Activated naive CD8-positive, alpha-beta T cell treated with anti-CD3 and anti-CD28 coated beads, Interleukin-2, amount 50 U/mL, for 16 hours (primary cell): ENCODE data around the gene GORASP2.
"Not testable (repeated sequence)": the region's sequence is repeated elsewhere in the genome, so short reads cannot be mapped to it uniquely, and the experiment has no call there.

Experiments used
- DNase-seq: peaks from one replicate; pipeline ENCODE4 v3.0.0-alpha.2; 2020; ENCODE audit warnings: low read depth, low spot score

Gene GORASP2

DNA sequence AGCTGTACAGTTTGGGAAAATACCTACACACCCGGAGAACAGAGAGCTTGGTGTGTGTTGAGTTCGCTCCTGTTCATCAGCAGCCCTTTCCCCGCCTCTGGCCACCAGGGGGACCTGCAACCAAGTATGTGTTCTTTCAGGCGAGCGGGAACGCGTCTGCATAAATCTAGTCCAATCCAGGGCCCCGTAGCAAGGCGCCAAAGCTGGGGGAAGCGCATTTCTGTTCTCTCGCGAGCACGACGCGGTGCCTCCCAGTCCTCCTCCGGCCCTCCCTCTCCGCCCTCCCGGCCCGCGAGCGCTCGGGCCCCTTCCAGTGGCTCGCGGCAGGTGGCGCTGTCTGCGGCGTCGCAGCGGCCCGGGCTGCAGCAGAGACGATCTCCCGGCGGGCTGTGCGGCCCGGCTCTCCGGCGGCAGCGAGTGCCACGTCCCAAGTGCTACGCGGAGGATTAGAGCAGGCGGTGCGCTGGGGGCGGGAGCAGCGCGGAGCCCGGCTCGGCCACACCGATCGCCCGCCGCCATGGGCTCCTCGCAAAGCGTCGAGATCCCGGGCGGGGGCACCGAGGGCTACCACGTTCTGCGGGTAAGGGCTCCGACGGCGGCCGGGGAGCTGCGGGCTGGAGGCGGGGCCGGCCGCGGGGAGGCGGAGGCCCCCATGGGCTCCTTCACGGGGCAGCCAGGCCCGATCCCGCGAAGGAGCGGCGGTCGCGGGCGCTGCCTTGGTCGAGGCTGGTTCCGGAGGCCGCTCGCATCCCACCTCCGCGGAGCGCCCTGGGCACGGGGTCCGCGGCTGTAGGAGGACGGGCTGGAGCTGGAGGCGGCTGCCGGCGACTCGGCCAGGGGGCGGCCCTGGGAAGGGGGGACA lies at the start of gene GORASP2:
Gene GORASP2, plus strand, starts transcription at position 430 of the 862 bp plus-strand sequence. Its CDS starts 88 bp downstream, at position 518.
- DNase-seq, result peak; percentile 94

DNA sequence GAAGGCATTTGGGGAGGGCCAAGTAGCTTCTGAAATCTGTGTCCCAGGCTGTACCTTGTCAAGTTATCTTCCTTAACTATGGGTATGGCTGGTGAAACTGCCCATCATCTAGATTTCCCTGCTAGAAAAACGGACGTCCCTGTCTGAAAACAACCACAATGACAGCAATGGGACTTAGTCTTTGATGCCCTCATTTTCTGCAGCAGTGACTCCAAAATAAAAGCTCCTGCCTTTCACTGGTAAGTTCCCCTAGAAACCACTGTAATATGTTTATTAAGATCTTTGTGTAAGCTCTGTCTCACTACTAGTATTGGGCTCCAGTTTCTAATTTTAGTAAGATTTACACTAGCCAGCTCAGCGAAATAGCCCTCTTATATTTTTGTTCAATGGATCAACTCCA lies 47.2 kb upstream of the GORASP2 start:
- no peak for DNase-seq

DNA sequence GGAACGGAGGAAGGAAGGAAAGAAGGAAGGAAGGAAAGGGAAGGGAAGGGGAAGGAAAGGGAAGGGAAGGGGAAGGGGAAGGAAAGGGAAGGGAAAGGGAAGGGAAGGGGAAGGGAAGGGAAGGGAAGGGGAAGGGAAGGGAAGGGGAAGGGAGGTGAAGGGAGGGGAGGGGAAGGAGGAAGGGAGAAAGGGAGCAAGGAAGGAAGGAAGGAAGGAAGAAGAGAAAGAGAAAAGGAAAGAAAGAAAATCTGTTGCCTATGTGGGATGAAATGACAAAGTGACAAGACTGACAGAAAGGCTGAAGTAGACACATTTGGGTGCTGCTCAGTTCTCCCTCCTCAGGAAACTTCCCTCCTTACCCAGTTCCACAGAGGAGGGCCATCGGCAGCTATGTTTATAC lies 46.3 kb upstream of the GORASP2 start:
- DNase-seq, result no peak

DNA sequence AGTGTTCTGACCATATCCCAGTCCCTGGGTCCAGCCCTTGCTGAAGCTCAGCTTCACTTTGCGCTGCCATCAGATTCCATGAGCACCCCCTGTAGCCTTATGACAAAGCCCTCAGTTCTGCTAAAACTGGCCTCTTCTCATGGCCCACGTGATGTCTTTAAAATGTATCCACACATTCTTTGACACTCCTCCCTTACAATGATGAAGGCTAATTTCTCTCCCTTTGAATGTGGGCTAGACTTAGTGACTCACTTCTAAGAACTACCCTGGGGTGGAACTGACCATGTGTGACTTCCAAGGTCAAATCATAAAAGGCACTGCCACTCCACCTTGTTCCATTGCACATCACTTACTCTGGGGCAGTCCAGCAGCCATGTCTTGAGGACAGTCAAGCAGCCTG lies 45.4 kb upstream of the GORASP2 start:
- DNase-seq, result no peak

DNA sequence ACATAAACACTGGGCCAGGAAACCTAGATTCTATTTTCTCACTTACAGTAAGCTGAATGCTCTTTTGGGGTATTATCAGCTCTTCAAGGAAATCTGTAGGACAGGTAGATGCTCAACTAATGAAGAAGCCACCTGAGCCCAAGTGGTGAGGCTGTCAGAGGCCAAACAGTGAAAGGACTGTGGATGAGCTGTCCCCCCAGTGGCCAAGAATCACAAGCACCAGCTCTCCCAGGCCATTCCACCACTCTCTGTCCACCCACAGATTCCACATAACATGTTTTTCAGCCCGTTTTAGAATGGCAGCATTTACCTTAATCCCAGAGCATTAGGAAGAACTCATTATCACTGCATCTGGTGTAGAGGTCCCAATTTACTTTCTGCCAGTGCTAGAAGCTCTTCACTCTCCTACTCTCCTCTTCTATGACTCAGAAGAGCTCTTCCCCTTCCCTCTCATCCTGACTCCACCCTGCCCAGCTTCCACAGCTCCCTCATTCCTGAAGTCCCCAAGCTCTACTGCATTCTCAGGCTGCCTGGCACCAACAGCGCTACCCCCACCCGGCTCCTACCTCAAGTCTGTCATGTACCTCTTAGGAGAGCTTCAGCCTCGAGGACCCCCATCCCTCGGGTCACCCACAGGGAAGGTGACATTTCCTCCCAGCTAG lies 43.8 kb upstream of the GORASP2 start:
- DNase-seq, result no peak

DNA sequence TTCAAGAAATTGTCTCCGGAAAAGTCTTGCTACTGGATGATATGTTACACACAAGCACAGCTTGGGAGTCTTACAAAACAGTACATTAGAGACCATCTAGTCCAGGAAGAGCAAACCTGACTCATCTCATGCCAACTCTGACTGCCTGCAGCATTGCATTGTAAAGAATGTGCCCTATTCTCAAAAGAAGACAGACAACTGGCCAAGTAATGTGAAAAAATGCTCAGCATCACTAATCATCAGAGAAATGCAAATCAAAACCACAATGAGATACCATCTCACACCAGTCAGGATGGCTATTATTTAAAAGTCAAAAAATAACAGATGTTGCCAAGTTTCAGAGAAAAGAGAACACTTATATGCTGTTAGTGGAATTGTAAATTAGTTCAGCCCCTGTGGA lies 42.7 kb upstream of the GORASP2 start:
- no peak for DNase-seq

DNA sequence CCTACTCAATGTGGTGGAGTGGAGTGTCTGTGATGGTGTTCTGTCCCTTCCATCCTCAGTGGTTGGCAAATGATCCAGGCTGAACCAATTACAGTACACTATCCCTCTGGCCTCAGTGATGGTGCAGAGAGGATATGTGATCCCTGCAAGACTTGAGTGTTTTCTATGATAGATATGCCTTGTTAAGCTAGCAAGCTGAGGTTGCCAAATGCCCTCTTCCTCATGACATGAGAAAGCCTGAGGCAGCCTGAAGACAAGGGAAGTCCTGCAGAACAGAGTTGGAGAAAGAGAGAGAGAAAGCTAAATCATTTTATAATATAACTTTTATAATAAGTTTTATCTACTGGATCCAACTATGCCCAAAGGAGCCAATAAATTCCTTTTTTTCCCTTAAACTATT lies 41.6 kb upstream of the GORASP2 start:
- no peak for DNase-seq

DNA sequence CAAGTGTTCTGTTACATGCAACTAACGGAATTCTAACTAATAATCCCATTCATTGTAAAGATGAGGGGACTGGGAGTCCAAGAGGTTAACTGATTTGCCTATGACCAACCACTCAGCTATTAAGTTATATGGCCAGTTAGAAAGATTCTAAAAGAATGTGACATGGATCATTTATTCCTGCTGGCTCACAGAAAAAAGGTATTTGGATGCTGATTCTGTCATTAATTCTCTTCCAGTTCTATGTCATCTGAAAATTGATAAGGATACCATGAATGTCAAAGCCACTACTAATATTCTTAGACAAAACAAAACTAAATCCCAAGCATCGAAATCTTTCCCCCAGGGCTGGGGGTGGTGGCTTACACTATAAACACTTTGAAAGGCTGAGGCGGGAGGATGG lies 41.2 kb upstream of the GORASP2 start:
- no peak for DNase-seq

DNA sequence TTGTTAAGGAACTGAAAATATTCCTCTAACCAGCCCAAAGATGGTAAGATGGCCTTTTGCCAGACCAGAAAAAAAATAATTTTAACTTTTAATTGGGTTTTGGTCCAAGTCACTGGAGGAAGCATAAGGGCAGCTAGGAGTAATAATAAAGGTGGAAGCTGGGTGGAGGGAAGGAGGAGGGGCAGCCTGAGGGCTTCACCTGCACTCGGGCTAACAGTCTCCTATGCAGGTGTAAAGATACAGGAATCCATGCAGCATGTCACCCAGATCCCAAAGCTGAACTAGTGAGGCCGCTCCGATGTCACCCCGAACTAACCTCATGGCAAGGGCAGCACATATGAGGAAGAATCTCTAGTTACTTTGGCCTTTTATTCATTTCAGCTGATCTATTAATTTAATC lies 37.2 kb upstream of the GORASP2 start:
- no peak for DNase-seq

DNA sequence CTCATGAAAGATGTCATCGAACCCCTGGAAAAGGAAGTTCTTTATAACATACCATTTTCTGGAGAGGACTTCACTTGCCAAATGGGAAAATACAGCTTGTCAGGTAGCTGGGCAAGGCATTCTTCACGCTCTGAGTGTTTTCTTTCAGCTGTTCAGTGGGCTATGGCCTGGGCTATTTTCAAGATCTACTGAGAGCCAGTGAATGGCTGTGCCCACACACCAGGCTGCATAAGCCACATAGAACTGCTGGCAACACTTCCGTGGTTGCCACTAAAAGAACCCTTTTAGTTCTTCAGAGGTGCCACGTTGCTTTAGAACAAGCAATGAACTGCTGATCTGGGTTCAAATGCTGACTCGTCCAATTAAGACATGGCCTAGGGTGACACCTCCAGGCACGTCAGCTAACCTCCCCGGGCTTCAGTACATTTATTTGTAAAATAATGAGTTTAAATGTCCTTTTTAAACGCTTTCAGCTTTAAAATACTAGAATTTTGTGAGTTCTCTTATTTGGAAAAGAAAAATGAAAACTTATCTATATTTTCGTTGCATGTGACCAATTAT lies 36.6 kb upstream of the GORASP2 start:
- DNase-seq, result no peak

DNA sequence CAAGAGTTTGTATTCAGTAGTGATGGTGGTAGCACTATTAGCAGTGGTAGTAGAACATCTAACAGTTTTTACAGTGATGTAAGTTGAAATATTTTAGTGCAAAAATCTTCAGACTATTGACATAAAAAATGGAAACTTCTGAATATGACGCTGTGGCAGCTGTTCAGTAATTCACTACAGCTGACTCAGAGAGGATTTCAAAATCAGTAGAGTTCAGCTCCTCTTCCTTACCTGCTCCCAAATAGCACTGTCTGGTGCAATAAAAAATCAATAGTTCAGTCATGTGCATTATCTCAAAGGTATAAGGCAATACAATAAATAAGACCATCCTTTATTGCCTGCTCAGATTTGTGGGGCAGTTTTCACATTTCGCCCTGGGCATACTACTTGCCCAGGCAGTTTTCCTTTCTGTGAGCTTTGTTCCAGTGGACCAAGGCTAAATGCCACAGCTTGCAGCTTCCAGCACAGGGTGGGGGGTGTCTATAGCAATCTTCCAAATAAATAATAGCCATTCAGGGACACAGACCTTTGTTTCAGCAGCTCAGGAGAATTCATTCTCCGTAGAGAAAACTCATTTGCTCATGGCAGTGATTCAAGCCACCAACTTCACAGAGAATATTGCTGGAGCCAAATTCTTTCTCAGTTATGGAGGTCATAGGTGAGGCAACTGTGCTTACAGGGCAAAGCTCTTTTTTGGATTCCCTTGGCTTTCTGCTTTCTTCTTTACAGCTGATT lies 33.9 kb upstream of the GORASP2 start:
- DNase-seq, result no peak

DNA sequence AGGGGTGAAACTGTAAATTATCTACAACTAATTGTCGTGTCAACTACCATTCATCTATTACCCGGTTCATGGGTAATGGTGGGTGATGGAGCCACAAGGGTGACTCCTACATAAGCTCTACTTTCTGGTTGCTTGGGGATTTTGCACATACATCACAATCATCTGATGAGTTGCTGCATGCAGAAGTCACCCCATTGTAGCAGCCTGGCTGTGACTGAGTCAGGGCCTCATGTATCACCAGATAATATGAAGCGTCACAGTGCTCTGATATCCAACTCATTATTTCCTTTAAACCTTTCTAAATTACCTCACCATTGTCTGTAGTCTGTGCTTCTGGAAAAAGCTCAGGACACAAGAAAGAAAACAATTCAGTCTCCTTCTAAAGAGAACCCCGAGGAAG lies 32.4 kb upstream of the GORASP2 start:
- no peak for DNase-seq

DNA sequence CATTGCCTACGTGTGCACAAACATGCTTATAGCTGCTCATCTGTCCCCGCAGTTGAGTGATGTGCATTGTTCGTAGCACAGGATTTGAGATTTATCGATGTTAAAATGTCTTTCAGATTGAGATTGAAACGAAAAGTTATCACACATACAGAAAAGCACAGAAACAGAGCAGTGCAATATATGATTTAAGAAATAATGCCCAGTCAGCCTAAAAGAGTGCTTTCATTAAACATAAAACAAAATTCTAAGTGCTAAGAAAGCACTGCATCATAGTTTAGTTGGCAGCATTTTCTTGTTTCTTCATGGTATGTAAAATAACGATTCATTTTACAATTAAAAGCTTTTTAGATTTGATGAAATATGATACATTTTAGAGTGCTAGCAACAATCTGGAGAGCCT lies 31.9 kb upstream of the GORASP2 start:
- DNase-seq, result no peak

DNA sequence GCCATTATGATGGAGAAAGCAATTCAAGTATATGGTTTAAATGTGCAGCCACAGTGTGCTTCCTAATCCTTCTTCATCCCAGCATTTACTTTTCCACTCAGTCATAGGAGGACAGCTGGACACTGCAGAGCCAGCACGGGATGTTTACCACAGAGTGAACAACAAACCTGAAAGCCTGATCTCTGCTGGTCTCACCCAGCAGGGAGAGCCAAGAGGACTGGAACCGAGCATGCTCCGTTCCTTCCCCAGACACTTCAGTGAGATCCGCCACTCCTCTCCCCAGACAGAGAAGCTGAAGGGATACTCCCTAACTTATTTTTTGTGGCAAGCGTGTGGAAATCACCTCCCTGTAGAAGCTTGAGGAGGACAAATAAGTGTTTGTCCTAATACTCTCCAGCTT lies 23.2 kb upstream of the GORASP2 start:
- no peak for DNase-seq

DNA sequence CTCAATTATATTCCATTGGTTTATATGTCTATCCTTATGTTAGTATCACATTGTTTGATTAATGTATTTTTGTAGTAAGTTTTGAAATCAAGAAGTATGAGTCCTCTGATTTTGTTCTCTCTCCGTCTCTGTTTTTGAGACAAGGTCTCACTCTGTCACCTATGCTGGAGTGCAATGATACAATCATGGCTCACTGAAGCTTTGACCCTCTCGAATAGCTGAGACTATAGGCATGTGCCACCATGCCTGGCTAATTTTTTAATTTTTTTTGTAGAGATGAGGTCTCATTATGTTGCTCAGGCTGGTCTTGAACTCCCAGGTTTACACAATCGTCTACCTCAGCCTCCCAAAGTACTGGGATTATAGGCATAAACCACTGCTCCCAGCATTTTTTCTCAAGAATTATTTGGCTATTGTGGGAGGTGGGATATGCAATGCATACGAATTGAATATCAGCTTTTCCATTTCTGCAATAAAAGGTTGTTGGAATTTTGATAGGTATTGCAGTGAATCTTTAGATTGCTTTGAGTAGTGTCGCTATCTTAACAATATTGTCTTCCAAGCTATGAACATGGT lies 17.7 kb upstream of the GORASP2 start:
- no peak for DNase-seq

DNA sequence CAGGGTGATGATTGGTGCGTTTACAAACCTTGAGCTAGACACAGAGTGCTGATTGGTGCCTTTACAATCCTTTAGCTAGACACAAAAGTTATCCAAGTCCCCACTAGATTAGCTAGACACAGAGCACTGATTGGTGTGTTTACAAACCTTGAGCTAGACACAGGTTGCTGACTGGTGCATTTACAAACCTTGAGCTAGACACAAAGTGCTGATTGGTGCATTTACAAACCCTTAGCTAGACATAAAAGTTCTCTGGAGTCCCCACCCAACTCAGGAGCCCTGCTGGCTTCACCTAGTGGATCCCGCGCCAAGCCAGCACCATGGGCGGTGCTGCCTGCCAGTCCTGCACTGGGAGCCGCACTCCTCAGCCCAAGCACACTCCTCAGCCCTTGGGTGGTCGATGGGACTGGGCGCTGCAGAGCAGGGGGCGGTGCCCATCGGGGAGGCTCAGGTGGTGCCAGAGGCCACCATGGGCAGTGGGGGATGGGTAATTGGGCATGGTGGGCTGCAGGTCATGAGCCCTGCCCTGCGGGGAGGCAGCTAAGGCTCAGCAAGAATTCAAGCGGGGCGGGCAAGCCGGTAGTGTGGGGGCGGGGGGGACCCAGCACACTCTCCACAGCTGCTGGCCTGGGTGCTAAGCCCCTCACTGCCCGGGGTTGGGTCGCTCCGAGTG lies 13.9 kb upstream of the GORASP2 start:
- not testable (repeated sequence) for DNase-seq

DNA sequence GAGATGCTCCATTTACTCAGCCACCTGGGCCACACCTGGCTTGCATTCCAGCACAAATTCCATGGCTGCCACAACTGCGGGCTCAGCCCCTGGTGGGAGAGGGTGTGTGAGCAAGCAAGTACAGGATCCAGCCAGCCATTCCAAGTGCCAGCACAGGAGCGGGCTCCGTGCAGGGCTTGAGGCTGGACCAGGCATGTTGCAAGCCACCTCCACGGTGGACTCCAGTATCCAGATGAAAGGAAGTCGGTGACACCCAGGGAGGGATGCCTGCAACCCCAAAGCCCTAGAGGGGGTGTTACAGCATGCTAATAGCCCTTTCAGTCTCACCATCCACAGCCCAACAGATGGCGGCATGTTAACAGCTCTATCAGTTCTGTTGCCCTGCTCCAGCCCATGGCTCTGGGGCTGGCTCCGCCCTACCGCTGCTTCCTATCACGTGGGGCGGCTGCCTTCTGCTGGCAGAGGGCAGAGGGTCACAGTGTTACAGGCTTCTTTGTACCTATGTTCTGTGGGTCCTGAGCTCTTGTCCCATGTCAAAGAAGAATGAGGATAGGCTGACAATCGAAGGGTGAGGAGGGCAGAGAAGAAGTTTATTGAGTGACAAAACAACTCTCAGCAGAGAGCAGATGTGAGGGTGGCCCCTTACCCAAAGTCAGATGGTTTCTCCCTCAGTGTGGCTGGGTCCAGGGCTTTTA lies 11.7 kb upstream of the GORASP2 start:
- no peak for DNase-seq

DNA sequence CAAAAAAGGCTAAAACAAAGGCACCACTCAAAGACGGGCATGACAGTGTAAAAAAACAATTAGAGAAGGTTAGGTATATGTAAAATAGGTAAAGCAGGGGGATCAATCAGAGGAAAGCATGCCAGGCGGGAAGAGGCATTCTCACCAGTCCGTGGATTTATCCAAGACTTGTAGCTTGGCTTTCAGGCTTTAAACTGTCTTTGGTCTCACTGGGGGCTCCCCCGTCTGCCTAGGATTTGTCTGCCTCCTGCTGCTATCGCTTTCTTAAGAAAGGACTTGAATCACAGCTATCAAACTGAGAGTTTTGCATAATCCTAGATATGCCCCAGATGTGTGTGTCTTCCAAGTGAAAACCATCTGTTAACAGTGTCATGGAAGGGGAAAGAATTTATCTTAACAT lies 11.1 kb upstream of the GORASP2 start:
- no peak for DNase-seq

DNA sequence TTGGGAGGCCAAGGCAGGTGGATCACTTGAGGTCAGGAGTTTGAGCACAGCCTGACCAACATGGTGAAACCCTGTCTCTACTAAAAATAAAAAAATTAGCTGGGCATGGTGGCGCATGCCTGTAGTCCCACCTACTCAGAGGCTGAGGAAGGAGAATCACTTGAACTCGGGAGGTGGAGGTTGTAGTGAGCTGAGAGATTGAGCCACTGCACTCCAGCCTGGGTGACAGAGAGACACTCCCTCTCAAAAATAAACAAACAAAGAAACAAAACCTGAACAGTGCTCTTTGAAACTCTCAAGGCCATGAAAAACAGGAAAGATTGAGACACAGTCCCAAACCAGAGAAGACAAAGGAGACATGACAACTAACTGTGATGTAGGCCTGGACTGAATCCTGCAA lies 7.2 kb upstream of the GORASP2 start:
- DNase-seq, result not testable (repeated sequence)

DNA sequence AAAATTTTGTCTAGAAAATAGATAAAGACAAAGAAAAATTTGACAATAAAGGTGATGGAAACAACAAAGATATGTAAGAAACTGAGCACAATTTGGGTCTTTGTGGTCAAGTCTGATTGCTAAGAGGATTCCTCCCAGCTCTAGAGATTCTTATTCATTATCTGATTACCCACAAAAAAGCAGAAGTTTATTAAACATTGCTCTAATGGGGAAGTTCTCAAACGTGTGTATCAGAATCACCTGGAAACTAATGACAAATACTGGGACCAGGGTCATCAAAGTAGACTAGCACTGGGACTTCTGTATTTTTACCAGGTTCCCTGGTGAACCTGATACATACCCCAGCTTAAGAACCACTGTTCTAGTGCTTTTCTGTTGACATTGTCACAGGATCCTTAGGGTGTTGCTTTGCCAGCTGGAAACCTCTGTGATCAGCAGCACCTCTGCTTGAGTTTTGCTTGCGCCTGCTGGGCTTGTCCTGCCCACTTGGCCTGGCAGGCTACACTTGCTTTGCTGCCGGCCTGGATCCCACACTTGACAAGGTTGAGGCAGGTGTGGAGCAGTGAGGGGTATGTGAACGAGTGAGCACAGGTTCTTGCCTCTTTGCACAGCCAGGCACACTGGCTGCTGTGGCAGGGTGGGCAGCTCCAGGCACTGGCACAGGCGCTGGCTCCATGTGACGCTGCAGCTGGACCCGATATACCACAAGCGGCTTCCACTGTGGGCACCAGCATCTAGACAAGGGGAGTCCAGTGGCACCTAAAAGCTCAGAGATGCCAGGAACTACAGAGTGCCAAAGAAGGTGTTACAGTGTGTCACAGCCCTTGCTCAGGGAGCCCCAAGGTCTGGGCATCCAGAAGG lies 6.2 kb upstream of the GORASP2 start:
- no peak for DNase-seq
